Stimulated activated CD4-positive, alpha-beta T cell treated with anti-CD3 and anti-CD28 coated beads, TNF-alpha, amount 100 ng/mL, for 4 hours (primary cell): ENCODE measurements around the gene ARMC6.
"Not testable (repeated sequence)": the region's sequence is repeated elsewhere in the genome, so short reads cannot be mapped to it uniquely, and the experiment has no call there.

Experiments used
- DNase-seq, 3 experiments: peaks; one replicate each; pipeline ENCODE4 v3.0.0-alpha.2; 2020; ENCODE audit warnings: low read depth in 3 of 3

ARMC6 gene

DNA sequence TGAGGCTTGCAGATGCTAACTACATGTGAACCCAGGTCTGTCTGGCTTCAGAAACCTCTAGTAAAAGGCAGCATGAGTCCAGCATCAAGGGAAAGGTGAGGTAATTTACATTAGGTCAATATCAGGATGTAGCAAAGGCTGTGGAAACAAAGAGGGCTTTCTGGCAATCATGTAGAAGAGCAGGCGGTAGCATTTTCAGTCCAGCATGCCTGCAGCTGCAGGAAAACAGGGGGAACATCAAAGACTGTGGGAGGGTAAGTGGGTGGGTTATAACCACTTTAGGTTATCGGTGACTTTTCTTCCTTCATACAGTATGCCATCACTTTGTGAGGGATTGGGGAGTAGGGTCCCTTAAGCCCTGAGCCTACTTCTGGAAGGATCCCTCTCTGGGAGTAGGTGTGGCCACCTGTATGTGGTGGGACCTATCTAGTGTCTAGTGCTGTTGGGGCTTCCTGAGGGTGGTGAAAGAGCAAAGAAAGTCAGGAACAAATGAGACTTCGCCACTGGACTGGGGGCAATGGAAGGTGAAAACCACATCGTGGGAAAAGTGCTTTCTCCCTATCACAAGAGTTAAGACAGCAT is 10.9 kb upstream of the ARMC6 start:
- DNase-seq, result no peak

DNA sequence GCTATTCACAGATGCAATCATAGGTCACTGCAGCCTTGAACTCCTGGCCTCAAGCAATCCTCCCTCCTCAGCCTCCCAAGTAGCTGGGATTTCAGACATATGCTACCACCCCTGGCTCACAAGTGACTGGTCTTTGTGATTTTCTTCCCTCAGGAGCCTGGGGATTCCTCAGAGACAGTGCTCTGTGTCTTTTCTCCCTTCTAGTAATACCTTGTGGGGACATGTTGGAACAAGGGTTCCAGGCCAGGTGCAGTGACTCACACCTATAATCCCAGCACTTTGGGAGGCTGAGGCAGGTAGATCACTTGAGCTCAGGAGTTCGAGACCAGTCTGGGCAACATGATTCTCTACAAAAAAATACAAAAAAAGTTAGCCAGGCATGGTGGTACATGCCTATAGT is 10.0 kb upstream of the ARMC6 start:
- DNase-seq, result not testable (repeated sequence)

DNA sequence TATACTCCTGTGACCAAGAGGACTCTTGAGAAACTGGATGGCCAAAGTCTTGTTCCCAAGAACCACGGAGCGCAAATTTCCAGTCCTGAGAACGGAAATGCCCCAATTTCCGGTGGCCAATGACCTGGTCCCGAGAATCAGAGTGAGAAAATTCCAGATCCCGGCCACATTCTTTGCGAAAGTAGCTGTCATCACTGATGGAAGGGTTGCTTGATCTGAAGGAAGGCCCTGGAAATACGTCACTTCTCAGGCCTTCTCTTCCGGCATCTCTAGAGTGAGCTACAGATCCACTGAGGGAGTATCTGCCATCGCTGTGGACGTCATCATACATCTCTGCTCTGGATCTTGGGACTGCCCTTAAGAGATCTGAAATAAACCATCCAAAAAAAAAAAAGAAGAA is 7.5 kb upstream of the ARMC6 start:
- no peak for DNase-seq

DNA sequence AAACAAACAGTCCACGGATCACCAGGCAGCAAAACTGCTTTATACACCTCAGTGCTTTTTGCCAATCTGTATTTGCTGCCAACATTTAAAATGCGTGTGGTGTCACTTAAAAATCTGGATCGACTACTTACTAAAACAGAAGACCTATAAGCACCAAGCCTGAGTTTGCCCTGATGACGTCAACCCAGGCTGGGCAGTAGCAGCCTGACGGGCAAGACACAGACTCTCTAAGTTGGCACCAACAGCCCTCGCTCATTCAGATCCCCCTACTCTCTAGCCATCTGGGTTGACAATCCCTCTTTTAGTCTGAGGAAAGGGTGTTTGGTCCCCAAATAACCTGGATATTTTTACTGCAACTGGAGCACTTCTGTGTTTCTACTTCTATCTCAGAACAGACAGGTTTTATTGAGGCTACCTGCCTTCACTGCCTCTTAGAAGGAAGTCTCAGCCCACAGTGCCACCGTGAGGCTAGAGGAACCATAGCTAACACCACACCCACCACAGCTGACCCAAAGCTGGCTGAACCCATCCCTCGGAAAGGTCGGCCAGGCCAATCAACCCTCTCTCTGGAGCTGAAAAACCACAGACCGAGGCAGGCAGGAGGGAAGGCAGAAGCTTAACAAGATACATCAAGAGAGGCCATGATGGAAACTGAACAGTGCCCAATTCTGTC is 7.0 kb upstream of the ARMC6 start:
- DNase-seq, result no peak

DNA sequence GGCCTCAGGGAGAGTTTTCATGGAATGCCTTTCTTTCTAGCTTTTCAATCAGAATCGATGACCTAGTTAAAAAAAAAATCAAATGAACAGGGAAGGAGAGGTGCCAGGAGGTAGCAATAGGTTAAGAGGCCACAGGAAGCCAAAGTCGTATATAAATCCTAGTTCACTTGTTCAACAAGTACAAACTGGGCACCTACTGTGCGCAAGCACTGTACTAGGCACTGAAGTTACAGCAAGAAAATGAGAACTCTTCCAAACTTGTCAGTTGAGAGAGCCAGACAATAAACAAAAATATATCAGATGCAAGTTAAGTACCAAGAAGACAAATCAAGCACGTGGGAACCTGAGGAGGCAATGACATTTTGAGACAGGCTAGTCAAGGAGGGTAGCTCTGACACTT is 6.2 kb upstream of the ARMC6 start:
- no peak for DNase-seq

DNA sequence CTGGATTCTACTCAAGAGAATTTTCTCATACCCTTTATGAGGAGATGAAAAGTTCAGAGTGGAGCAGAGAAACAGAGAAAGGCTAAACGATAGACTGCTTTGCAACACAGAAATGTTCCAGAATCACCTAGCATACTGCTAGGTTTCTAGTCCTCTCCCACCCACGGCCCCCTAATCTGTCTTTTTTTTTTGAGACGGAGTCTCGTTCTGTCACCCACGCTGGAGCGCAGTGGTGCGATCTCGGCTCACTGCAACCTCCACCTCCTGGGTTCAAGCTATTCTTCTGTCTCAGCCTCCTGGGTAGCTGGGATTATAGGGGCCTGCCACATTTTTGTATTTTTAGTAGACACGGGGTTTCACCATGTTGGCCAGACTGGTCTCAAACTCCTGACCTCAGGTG is 4.9 kb upstream of the ARMC6 start:
- DNase-seq, result no peak

DNA sequence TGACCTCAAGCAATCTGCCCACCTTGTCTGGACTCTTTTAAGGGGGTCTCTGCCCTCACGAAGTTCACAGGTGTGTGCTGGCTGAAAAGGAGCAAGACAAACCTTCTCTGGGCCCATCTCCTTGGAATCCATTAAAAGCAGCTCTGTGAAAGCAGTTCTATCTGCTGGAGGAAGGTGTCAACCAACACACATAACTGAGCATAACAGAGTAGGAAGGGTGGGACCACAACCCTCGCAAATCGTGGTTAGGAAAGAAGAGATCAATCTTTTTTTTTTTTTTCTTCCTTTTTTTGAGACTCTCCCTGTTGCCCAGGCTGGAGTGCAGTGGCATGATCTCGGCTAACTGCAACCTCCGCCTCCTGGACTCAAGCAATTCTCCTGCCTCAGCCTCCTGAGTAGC is 1.5 kb upstream of the ARMC6 start:
- no peak for DNase-seq

DNA sequence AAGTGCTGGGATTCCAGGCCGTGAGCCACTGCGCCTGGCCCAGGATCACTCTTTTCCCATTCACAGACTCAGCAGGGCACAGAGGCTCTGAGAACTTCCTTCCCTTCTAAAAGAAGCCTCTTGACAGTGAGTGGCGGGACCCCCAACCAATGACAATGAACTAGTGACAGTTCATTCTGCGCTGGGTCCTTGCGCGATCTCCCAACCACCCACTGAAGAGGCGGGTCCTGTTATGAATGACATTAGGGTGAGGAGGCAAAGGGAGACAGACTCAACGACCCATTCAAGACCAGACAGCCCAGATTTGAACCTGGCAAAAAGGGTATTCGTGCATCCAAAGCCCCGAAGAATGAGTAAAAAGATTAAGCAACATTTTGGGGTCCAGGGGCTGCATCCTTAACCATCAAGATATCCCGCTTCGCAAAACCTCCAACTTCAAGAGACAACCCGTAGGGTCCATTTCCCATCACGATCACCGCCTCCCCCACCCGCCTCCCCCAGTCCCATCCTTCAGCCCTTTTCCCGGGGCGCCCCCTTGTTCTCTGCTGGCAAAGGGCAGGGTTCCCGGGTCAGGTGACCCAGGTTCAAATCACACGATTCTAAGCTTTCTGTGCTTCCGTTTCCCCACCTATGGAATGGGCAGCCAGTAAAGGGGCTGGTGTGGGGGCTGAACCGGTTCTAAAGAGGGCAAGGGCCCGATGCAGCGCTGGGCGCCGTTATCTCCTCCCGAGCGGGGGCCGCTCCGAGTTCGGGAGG is 805 bp upstream of the ARMC6 start:
- peak; percentile 44 to 56 (median 49) for DNase-seq

DNA sequence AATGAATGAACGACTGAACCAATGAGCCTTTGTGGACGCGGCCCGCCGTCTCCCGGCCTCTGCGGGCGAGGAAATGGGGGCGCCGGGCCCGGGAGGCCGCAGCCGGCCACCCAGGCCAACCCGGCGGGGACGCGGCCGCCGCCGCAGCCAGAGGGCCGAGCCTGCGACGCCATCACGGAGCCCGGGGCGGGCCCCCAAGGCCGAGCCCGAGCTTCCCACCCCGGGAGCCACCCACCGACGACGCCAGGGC is 302 bp upstream of the ARMC6 start:
- no peak for DNase-seq

DNA sequence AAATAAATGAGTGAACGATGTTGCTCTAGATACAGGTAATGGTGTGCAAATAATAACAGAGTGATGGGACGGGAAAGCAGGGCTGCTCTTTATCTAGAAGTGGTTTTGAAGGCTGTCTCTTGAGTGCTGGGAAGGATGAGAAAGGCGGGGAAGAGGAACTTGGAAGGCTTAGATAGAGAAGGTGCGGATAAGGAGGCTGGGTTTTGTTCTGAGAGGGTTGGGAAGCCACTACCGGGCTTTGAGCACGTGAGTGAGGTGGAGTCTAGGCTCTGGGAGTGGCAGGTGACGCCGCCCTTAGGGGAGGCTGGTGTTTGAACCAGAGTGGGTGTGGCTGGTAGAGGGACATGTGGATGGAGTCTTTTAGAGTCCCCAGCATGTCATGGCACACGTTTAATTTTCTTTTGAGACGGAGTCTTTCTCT is 811 bp downstream of the ARMC6 start:
- DNase-seq, result peak; percentile 42 to 61 (median 48)

DNA sequence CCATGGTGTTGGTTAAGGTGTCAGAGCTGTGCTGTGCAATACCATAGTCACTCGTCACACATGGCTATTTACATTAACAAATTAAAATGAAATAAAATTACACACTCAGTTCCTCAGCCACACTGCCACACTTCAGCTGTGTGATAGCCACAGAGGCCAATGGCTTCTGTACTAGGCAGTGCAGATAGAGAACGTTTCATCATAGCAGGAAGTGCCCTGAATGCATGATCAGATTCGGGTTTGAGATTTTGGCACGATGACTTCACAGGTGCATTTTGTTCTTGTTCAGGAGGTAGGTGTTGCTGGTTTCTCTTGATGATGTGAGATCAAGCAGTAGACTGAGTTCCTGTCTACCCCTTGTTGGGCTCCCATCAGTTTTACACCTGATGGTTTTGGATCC is 6.5 kb downstream of the ARMC6 start:
- no peak for DNase-seq

DNA sequence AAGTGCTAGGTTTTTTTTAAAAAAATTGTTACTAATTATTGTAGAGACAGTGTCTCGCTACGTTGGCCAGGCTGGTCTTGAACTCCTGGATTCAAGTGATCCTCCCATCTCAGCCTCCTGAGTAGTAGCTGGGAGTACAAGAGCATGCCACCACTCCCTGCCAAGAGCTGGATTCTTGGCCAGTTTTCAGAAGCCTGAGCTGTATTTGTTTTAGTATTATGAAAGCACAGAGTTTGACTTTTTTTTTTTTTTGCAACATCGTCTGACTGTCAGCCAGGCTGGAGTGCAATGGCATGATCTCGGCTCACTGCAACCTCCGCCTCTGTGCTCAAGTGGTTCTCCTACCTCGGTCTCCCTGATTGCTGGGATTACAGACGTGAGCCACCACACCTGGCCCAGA is 7.0 kb downstream of the ARMC6 start:
- DNase-seq, result no peak

DNA sequence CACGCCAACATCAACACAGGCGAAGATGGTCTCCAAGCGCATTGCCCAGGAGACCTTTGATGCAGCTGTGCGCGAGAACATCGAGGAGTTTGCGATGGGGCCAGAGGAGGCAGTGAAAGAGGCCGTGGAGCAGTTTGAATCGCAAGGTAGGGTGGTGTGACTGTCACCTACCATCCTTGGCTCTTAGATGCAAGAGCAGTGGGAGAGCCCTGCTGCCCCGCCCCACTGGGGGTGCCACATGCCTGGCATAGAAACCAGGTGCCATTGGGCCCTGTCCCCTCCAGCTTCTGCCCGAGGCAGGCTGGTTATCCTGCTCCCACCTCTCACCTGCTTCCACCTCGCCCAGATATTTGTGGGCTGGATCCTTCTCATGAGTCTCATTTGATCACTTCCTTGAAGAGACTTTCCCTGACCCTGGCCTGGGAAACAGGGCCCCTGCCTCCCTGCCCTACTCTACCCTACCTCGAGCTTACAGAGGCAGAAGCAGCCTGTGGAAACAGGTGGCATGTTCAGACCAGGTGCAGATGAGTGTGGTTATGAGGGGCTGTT is 9.4 kb downstream of the ARMC6 start:
- no peak for DNase-seq

DNA sequence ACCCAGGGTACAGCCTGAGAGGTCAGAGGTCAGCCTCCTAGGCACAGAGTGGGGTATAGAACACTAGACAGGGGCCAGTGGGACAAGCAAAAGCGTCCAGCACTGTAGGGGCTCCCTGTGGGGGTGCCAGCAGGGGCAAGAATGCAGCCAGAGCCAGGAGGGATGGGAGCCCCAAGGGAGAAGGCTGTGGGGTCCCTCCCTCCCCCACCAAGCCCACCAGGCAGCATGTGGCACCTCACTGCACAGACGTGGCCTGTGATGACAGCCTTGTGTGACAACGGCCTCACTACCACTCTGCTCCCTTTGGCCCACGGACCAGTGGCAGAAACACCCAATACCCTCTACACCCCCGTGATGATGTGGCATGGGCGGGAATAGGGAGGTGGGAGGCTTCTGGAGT is 10.1 kb downstream of the ARMC6 start:
- no peak for DNase-seq

DNA sequence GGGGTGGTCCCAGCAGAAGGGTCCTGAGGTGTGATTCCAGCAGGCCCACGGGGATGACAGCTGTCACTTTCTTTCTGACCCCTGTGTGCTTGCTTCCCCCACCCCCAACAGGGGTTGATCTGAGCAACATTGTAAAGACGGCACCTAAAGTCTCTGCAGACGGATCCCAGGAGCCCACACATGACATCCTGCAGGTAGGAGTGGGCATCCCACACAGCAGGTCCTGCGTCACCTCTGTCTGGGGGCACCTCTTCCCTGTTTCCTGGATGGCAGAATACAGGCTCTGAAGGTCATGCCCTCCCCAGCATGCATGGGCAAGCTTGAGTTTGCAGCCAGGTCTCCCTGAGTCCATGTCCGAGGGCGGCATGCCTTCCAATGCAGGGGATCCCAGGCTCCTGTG is 10.5 kb downstream of the ARMC6 start:
- no peak for DNase-seq

DNA sequence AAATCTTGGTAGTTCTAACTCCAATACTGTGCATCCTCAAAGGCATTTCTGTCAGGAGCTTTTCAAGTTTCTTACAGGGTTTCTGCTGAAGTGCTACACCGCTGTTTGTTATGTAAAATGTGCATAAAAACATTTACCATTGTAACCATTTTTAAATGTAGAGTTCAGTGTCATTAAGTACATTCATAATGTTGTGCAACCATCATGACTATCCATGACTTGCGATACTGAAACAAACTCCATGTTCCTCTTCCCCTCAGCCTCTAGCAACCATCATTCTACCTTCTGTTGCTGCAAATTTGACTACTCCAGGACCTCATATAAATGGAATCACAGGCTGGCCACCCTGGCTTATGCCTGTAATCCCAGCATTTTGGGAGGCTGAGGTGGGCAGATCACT is 16.0 kb downstream of the ARMC6 start:
- no peak for DNase-seq

DNA sequence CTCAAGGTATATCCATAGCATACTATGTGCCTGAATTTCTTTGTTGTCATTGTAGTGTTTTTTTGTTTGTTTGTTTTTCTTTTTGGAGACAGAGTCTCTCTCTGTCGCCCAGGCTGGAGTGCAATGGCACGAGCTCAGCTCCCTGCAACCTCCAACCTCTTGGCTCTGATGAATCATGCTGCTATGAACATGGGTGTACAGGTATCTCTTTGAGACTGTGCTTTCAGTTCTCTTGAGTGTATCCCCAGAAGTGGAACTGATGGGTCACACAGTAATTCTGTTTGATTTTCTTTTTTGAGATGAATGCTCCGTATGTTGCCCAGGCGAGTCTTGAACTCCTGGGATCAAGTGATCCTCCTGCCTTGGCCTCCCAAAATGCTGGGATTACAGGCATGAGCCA is 16.7 kb downstream of the ARMC6 start:
- DNase-seq, result no peak

DNA sequence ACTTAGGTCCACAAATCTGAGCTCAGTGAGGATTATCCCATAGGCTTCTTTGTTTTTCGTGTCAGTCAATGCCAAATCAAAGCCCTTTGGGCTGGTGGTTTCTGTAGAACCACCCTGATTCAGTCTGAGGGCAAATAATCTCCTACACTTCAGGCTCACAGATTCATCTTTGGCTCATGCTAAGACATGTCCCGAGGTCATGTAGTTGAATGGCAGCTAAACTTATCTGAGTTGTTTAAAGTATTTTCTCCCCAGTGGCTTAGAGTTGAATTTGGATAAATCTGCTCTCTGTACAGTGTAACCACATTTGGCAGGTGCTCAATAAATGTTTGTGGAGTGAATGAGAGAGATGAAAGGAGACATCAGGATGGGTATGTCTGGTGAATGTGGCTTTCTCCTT is 17.3 kb downstream of the ARMC6 start:
- no peak for DNase-seq

DNA sequence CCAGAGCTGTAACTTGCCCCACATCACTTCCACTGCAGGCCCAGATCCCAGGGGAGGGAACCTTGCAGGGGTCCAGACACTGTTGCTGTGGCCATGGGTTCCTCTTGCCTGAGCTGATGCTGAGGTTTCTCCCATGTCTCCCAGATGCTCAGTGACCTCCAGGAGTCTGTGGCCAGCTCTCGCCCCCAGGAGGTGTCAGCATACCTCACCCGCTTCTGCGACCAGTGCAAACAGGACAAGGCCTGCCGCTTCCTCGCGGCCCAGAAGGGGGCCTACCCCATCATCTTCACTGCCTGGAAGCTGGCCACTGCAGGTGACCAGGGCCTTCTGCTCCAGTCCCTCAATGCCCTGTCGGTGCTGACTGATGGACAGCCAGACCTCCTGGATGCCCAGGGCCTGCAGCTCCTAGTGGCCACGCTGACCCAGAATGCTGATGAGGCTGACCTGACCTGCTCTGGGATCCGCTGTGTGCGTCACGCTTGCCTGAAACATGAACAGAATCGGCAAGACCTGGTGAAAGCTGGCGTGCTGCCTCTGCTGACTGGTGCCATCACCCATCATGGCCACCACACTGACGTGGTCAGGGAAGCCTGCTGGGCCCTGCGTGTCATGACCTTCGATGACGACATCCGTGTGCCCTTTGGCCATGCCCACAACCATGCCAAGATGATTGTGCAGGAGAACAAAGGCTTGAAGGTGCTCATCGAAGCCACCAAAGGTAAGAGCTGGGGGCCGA is 18.2 kb downstream of the ARMC6 start:
- no peak for DNase-seq

DNA sequence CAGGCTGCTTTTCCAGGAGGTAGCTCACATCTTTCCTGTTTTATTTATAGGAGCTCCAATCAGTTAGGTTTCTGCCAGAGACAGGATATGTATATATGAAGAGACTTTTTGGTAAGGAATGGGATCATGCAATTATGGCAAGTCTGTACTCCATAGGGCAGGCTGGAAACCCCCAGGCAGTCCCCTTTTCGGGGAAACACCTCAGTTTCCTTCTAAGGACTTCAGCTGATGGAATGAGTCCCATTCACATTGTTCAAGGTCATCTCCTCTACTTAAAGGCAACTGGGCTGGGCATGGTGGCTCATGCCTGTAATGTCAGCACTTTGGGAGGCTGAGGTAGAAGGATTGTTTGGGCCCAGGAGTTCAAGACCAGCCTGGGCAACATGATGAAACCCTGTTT is 19.5 kb downstream of the ARMC6 start:
- no peak for DNase-seq

DNA sequence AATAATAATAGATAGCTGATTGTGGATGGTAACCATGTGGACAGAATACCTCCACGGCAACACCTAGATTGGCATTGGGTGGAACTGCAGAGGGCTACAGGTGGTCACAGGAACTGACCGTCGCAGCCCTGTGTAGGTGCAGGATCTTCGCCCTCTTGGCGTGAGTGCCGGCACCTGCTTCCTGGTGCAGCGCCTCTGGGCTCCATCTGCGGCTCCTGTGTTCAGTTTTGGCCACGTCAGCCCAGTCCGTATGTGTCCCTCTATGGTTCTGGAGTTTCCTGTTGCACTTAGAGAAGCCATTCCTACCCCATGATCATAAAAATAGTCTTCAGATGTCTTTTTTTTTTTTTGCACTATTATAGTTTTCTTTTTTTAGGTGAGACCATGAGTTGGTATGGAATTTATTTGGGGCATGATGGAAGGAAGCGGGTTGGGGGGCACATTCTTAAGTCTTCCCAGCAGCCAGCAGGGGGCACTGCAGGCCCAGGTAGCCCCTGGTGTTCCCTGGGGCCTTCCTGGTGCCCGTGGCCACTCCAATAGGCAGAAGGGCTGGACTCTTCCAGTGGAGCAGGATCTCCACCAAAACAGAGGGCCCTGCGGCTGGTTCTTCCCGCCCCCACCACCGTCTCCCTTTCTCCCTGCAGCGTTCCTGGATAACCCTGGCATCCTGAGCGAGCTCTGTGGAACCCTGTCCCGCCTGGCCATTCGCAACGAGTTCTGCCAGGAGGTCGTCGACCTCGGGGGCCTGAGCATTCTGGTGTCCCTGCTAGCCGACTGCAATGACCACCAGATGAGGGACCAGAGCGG is 20.3 kb downstream of the ARMC6 start:
- DNase-seq, result peak; percentile 22 to 31 (median 26)
